Measurements from ENCODE around the gene SLC22A2.

Gene SLC22A2

DNA sequence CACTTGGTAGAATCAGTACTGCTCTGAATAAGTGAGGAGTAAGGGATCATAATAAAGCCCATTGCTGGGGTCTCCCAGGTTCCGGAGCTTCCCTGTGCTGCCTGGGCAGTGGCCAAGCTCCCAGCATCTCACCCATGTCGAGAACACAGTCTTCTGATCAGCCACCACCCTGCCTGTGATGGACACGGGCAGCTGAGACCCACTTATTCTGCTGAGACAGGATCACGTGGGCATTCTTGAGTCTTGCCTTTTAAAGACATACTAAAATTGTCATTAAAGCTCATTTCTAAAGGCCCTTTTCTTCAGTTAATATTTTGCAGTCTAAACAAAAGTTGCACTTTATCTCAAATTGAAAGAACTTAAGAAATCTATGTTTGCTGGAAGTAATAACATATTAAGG, 42.7 kb upstream of the SLC22A2 start:
- ATAC-seq (ENCODE audit: insufficient read depth, low read depth) (no peak), DNase-seq (no peak)
- Histone ChIP-seq H3K79me2 (ENCODE audit: insufficient read depth, low read length) (no peaks in the 10 kb centered on the region), H2AFZ (ENCODE audit: low read depth, low read length) (no peak overlapping the region), H3K27me3 (ENCODE audit: insufficient read depth, low read length, poor library complexity) (no peaks in the 10 kb centered on the region), H3K9ac (ENCODE audit: low read depth, low read length) (no peak overlapping the region), H3K36me3 (ENCODE audit: insufficient read depth, low read length) (no peaks in the 10 kb centered on the region), H4K20me1 (ENCODE audit: insufficient read depth, low read length) (no peaks in the 10 kb centered on the region), H3K4me1 (ENCODE audit: insufficient read depth, low read length) (no peaks in the 10 kb centered on the region), H3K4me3 (ENCODE audit: low read depth in 1 of 2, low read length in 2 of 2) (no peak overlapping the region), H3K9me3 (ENCODE audit: insufficient read depth, low read length, severe bottlenecking) (no peaks in the 10 kb centered on the region), H3K4me2 (ENCODE audit: insufficient read depth, low read length) (no peak overlapping the region), H3K27ac (ENCODE audit: low read length) (no peak overlapping the region)
- TF ChIP-seq, protein P1, sequence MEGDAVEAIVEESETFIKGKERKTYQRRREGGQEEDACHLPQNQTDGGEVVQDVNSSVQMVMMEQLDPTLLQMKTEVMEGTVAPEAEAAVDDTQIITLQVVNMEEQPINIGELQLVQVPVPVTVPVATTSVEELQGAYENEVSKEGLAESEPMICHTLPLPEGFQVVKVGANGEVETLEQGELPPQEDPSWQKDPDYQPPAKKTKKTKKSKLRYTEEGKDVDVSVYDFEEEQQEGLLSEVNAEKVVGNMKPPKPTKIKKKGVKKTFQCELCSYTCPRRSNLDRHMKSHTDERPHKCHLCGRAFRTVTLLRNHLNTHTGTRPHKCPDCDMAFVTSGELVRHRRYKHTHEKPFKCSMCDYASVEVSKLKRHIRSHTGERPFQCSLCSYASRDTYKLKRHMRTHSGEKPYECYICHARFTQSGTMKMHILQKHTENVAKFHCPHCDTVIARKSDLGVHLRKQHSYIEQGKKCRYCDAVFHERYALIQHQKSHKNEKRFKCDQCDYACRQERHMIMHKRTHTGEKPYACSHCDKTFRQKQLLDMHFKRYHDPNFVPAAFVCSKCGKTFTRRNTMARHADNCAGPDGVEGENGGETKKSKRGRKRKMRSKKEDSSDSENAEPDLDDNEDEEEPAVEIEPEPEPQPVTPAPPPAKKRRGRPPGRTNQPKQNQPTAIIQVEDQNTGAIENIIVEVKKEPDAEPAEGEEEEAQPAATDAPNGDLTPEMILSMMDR (IDR thresholded peaks at IDR 0.05; ENCODE audit: borderline replicate concordance, extremely low read depth, low read length, poor library complexity, severe bottlenecking), result no peak
- TF ChIP-seq EZH2 (IDR thresholded peaks at IDR 0.05; ENCODE audit: borderline replicate concordance, low read depth, low read length, severe bottlenecking), result no peak

DNA sequence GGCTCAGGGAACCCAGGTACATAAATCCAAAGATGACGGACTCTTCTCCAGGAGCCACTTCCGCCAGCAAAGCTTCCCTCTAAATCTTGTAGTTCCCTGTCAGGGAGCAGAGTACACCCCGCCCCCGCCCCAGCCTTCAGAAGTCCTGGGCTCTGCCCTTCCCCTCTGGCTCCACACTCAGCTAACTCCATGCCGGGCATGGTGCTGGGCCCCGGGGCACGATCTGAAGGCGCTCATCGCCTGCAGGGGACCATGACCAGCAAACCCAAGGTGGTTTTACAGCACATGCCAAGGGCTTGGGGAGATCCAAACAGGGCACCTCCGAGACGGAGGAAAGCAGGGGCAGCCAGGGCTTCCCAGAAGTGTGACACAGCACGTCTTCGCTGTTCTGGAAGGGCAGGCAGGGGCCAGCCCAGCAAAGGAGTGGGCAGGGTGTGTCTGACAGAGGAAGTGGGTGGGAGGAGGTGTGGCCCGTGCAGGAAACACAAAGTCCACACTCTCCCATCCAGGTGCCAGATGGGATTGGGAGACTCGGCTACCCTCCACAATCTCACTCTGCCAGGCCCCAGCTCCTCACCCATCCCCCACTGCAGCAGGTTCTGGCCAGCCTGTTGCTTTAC, 41.6 kb upstream of the SLC22A2 start:
- Histone ChIP-seq H3K27ac (ENCODE audit: low read length) (no peak overlapping the region), H3K4me2 (ENCODE audit: insufficient read depth, low read length) (no peak overlapping the region), H3K4me1 (ENCODE audit: insufficient read depth, low read length) (no peaks in the 10 kb centered on the region), H3K4me3 (ENCODE audit: low read depth in 1 of 2, low read length in 2 of 2) (no peak overlapping the region), H2AFZ (ENCODE audit: low read depth, low read length) (no peak overlapping the region), H3K9ac (ENCODE audit: low read depth, low read length) (no peak overlapping the region), H4K20me1 (ENCODE audit: insufficient read depth, low read length) (no peaks in the 10 kb centered on the region), H3K79me2 (ENCODE audit: insufficient read depth, low read length) (no peaks in the 10 kb centered on the region), H3K9me3 (ENCODE audit: insufficient read depth, low read length, severe bottlenecking) (no peaks in the 10 kb centered on the region), H3K27me3 (ENCODE audit: insufficient read depth, low read length, poor library complexity) (no peaks in the 10 kb centered on the region), H3K36me3 (ENCODE audit: insufficient read depth, low read length) (no peaks in the 10 kb centered on the region)
- no peak for DNase-seq
- ATAC-seq (ENCODE audit: insufficient read depth, low read depth), result no peak
- TF ChIP-seq, protein P1 (IDR thresholded peaks at IDR 0.05; ENCODE audit: borderline replicate concordance, extremely low read depth, low read length, poor library complexity, severe bottlenecking), result no peak
- TF ChIP-seq EZH2 (IDR thresholded peaks at IDR 0.05; ENCODE audit: borderline replicate concordance, low read depth, low read length, severe bottlenecking), result no peak

DNA sequence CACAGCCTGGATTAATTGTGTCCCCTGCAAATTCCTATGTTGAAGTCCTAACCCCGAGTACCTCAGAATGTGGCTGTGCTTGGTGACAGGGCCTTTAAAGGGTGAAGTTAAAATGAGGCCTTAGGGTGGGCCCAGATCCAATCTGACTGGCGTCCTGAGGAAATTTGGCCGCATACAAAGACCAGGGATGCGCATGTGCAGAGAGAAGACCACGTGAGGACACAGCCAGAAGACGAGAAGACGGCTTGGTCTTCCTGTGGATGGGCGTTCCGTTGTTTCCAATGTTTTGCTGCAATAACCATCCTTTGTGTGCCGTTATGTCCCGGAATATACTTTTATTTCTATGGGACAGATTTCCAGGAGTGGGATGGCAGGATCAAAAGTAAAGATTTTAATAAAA, 40.9 kb upstream of the SLC22A2 start:
- no peak overlapping the region for H2AFZ ChIP-seq (ENCODE audit: low read depth, low read length)
- no peaks in the 10 kb centered on the region for H3K79me2 ChIP-seq (ENCODE audit: insufficient read depth, low read length)
- H3K9me3 ChIP-seq (ENCODE audit: insufficient read depth, low read length, severe bottlenecking), result no peaks in the 10 kb centered on the region
- H4K20me1 ChIP-seq (ENCODE audit: insufficient read depth, low read length), result no peaks in the 10 kb centered on the region
- no peak overlapping the region for H3K9ac ChIP-seq (ENCODE audit: low read depth, low read length)
- no peak overlapping the region for H3K27ac ChIP-seq (ENCODE audit: low read length)
- H3K4me3 ChIP-seq (ENCODE audit: low read depth in 1 of 2, low read length in 2 of 2), result no peak overlapping the region
- TF ChIP-seq, protein P1 (IDR thresholded peaks at IDR 0.05; ENCODE audit: borderline replicate concordance, extremely low read depth, low read length, poor library complexity, severe bottlenecking), result no peak
- TF ChIP-seq EZH2 (IDR thresholded peaks at IDR 0.05; ENCODE audit: borderline replicate concordance, low read depth, low read length, severe bottlenecking), result no peak
- DNase-seq, result no peak
- ATAC-seq (ENCODE audit: insufficient read depth, low read depth), result no peak
- H3K4me1 ChIP-seq (ENCODE audit: insufficient read depth, low read length), result no peaks in the 10 kb centered on the region
- H3K36me3 ChIP-seq (ENCODE audit: insufficient read depth, low read length), result no peaks in the 10 kb centered on the region
- no peaks in the 10 kb centered on the region for H3K27me3 ChIP-seq (ENCODE audit: insufficient read depth, low read length, poor library complexity)
- no peak overlapping the region for H3K4me2 ChIP-seq (ENCODE audit: insufficient read depth, low read length)

Measured in DND-41 (cell line).